Loucy (cell line): ENCODE results near the gene PPFIA4.

Experiments
- H2AFZ ChIP-seq: fragments of 200-600 bp; sonication (generic); 2 replicates; pipeline ENCODE4 v1.6.0; 2016; ENCODE audit warnings: antibody characterized with exemption, mild to moderate bottlenecking, low read length, moderate library complexity
- H3F3A ChIP-seq: fragments of 200-600 bp; 2 replicates; pipeline ENCODE4 v1.6.0; 2016; ENCODE audit warnings: antibody characterized with exemption, low read depth, mild to moderate bottlenecking
- H3K27me3 ChIP-seq: fragments of 200-600 bp; sonication (generic); 2 replicates; pipeline ENCODE4 v1.6.1; 2014; ENCODE audit warnings: low read length, mild to moderate bottlenecking; ENCODE audit not compliant: insufficient read depth, poor library complexity, severe bottlenecking
- H3K36me3 ChIP-seq: fragments of 200-600 bp; sonication (generic); 2 replicates; pipeline ENCODE4 v1.6.1; 2016; ENCODE audit warnings: low read length; ENCODE audit not compliant: insufficient read depth
- H3K4me1 ChIP-seq: fragments of 200-600 bp; sonication (generic); 2 replicates; pipeline ENCODE4 v1.5.1; 2014; ENCODE audit warnings: low read length, mild to moderate bottlenecking; ENCODE audit not compliant: insufficient read depth, poor library complexity, severe bottlenecking
- H3K4me2 ChIP-seq: fragments of 200-600 bp; sonication (generic); 2 replicates; pipeline ENCODE4 v1.6.0; 2014; ENCODE audit warnings: antibody characterized with exemption, low read length, low read depth, mild to moderate bottlenecking; ENCODE audit not compliant: poor library complexity, severe bottlenecking
- H3K4me3 ChIP-seq: fragments of 200-600 bp; sonication (generic); 2 replicates; pipeline ENCODE4 v1.5.1; 2014; ENCODE audit warnings: low read length, mild to moderate bottlenecking, mixed read lengths; ENCODE audit not compliant: poor library complexity, severe bottlenecking
- H3K79me2 ChIP-seq: fragments of 200-600 bp; sonication (generic); 2 replicates; pipeline ENCODE4 v1.6.1; 2014; ENCODE audit warnings: low read length; ENCODE audit not compliant: insufficient read depth
- H3K9ac ChIP-seq: fragments of 200-600 bp; sonication (generic); 2 replicates; pipeline ENCODE4 v1.6.0; 2014; ENCODE audit warnings: mild to moderate bottlenecking, low read depth, low read length, moderate library complexity; ENCODE audit not compliant: poor library complexity, severe bottlenecking
- H3K9me2 ChIP-seq: fragments of 200-600 bp; sonication (generic); replicated peaks from 2 replicates; pipeline ENCODE4 v1.6.1; 2016; ENCODE audit warnings: low read depth, low read length, mixed read lengths
- H3K9me3 ChIP-seq: fragments of 200-600 bp; sonication (generic); 2 replicates; pipeline ENCODE4 v1.6.1; 2014; ENCODE audit warnings: mild to moderate bottlenecking, antibody characterized with exemption, low read length, low read depth; ENCODE audit not compliant: insufficient read depth
- H4K20me1 ChIP-seq: fragments of 200-600 bp; sonication (generic); 2 replicates; pipeline ENCODE4 v1.6.0; 2014; ENCODE audit warnings: antibody characterized with exemption, low read length, mild to moderate bottlenecking; ENCODE audit not compliant: insufficient read depth, poor library complexity, severe bottlenecking
- EZH2phosphoT487 ChIP-seq: fragments of 200-600 bp; IDR thresholded peaks from 2 replicates; pipeline ENCODE4 v1.6.1; 2018; ENCODE audit warnings: antibody characterized with exemption, mild to moderate bottlenecking, moderate library complexity, borderline replicate concordance
- TF ChIP-seq, protein P1 (sequence below): fragments of 200-600 bp; sonication (generic); conservative IDR thresholded peaks from 2 replicates; pipeline ENCODE4 v1.5.1; 2014; ENCODE audit warnings: mild to moderate bottlenecking, antibody characterized with exemption, low read length

Gene PPFIA4

DNA sequence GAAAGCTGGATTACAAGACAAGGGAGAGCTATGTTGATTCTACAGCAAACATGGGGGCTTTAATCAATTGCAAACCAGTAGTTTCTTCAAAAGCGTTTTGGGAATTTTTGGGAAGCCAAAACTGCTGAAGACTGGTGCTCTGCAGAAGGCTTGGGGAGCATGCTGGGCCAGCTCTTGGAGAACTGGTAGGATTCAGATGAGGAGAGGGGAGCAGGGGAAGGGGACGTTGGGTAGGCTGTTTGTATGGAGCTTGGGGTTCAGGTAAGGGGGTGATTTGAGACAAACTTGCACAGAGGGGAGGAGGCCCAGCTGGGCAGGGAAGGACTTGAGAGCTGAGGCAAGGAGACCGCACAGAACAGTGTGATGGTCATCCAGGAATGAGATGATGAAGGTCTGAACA is 62.1 kb downstream of the PPFIA4 start:
- H3K79me2 ChIP-seq, result no peaks in the 10 kb centered on the region
- no peak overlapping the region for H2AFZ ChIP-seq
- no peaks in the 10 kb centered on the region for H3K9me2 ChIP-seq
- no peak overlapping the region for H3K4me3 ChIP-seq
- H3K27me3 ChIP-seq, result no peaks in the 10 kb centered on the region
- H3K4me2 ChIP-seq, result no peak overlapping the region
- TF ChIP-seq, protein P1, sequence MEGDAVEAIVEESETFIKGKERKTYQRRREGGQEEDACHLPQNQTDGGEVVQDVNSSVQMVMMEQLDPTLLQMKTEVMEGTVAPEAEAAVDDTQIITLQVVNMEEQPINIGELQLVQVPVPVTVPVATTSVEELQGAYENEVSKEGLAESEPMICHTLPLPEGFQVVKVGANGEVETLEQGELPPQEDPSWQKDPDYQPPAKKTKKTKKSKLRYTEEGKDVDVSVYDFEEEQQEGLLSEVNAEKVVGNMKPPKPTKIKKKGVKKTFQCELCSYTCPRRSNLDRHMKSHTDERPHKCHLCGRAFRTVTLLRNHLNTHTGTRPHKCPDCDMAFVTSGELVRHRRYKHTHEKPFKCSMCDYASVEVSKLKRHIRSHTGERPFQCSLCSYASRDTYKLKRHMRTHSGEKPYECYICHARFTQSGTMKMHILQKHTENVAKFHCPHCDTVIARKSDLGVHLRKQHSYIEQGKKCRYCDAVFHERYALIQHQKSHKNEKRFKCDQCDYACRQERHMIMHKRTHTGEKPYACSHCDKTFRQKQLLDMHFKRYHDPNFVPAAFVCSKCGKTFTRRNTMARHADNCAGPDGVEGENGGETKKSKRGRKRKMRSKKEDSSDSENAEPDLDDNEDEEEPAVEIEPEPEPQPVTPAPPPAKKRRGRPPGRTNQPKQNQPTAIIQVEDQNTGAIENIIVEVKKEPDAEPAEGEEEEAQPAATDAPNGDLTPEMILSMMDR, result no peak
- no peak for TF ChIP-seq EZH2phosphoT487
- no peaks in the 10 kb centered on the region for H3K36me3 ChIP-seq
- H3K4me1 ChIP-seq, result no peaks in the 10 kb centered on the region
- no peaks in the 10 kb centered on the region for H3F3A ChIP-seq
- no peaks in the 10 kb centered on the region for H3K9me3 ChIP-seq
- H4K20me1 ChIP-seq, result no peaks in the 10 kb centered on the region
- H3K9ac ChIP-seq, result no peak overlapping the region

DNA sequence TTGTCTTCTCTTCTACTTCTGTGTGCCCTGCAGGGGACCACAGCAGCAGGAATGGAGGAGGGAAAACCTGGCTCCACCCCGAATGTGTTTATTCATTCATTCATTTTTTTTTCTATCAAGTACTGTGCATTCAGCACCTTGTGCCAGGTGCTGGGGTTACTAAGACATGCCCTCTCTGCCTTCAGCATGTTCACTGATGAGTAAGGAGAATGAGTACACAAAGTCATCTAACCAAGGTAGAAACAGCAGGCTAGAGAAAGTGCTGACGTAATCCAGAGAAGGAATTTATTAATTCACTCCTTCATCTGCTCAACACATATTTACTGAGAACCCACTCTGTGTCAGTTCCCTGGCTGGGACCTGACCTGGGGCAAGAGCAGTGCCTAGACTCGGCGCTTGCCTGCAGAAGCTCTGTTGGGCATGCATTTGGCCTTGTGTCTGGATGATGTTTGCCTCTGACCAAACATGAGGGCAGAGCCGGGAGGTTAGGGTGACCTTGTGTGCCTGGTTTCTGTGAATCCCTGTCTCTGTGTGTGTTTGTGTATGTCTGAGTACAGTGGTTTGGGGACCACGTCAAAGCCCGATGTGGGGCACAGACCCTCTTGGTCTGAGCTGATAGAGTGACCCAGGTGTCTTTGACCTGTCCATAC is 62.8 kb downstream of the PPFIA4 start:
- Histone ChIP-seq H3K27me3 (no peaks in the 10 kb centered on the region), H3K79me2 (no peaks in the 10 kb centered on the region), H3K36me3 (no peaks in the 10 kb centered on the region), H3K9ac (no peak overlapping the region), H2AFZ (no peak overlapping the region), H3K4me3 (no peak overlapping the region), H3K4me2 (no peak overlapping the region), H3K4me1 (no peaks in the 10 kb centered on the region), H3K9me2 (no peaks in the 10 kb centered on the region), H4K20me1 (no peaks in the 10 kb centered on the region), H3K9me3 (no peaks in the 10 kb centered on the region), H3F3A (no peaks in the 10 kb centered on the region)
- TF ChIP-seq, protein P1, result no peak
- TF ChIP-seq EZH2phosphoT487, result no peak

DNA sequence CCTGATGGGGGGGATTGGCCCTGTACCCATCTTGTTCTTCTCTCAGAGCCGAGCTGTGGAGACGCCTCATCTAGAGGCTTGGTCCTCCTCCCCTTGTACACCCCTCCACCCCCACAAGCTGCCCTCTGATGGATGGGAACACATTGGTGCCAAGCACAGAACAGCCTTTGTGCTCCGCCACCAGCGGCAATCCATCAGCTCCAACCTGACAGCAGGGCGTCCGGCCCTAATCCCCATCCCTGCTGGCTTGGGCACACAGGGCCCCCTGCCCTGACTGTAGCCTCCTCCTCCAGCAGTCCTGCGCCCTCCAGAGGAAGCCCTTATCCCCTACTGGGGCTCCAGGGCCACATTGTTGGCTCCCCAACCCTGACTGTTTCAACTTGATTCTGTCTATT is 63.4 kb downstream of the PPFIA4 start:
- Histone ChIP-seq H3K79me2 (no peaks in the 10 kb centered on the region), H3K27me3 (no peaks in the 10 kb centered on the region), H3K9me2 (no peaks in the 10 kb centered on the region), H2AFZ (no peak overlapping the region), H3F3A (no peaks in the 10 kb centered on the region), H3K9ac (no peak overlapping the region), H3K4me3 (no peak overlapping the region), H3K4me2 (no peak overlapping the region), H4K20me1 (no peaks in the 10 kb centered on the region), H3K9me3 (peaks cover 4% of the 10 kb centered on the region; the same call in 1 of the 2 replicates), H3K36me3 (no peaks in the 10 kb centered on the region), H3K4me1 (no peaks in the 10 kb centered on the region)
- no peak for TF ChIP-seq EZH2phosphoT487
- TF ChIP-seq, protein P1, result no peak
